GM19239 (cell line): ENCODE data around the gene POU4F3.
"Not testable (repeated sequence)": the region's sequence is repeated elsewhere in the genome, so short reads cannot be mapped to it uniquely, and the experiment has no call there.

Source experiments
- DNase-seq: peaks from one replicate; pipeline ENCODE4 v3.0.0; 2011; ENCODE audit warnings: low spot score; ENCODE audit not compliant: insufficient read length
- FAIRE-seq: peaks from 2 replicates; lab custom pipeline; 2011; peaks lifted over from hg19 to GRCh38; lab: Jason Lieb, UNC

Gene POU4F3, protein sequence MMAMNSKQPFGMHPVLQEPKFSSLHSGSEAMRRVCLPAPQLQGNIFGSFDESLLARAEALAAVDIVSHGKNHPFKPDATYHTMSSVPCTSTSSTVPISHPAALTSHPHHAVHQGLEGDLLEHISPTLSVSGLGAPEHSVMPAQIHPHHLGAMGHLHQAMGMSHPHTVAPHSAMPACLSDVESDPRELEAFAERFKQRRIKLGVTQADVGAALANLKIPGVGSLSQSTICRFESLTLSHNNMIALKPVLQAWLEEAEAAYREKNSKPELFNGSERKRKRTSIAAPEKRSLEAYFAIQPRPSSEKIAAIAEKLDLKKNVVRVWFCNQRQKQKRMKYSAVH

DNA sequence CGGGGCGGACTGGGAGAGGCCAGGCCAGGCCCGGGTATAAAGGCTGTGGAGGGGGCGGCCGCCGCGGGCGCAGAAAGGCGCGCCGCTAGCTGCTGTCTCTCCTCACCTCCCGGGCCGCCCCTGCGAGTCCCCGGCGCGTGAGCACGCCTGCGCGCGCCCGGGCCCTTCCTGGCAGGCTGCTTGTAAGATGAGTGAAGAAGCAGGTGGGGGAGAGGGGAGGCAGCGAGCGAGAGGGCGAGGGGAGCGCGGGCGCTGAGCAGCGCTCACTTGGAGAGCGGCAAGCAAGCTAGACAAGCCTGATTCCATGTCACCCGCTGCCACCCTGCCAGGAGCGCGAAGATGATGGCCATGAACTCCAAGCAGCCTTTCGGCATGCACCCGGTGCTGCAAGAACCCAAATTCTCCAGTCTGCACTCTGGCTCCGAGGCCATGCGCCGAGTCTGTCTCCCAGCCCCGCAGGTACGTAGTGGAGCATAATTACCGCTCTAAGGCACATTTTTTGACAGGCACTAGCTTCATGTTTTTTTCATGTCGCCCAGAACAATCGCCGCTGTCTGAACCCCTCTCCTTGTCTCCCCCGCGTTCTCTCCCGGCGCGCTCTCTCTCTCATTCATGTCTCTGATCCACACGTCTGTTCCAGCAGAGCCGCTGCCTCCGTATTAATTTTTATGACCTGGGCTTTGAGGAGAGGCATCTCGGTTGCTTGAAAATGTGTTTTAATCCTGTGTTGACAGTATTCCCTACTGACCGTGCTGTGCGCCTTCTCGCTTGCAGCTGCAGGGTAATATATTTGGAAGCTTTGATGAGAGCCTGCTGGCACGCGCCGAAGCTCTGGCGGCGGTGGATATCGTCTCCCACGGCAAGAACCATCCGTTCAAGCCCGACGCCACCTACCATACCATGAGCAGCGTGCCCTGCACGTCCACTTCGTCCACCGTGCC lies at the start of gene POU4F3:
Gene POU4F3, plus strand, starts transcription at position 66 of the 941 bp plus-strand sequence. Its CDS starts 274 bp downstream, at position 340.
- DNase-seq: no peak
- no peak for FAIRE-seq

GRCh38 chr5:146290318-146290717 lies 48.3 kb upstream of the POU4F3 start:
- DNase-seq: no peak
- FAIRE-seq: no peak

GRCh38 chr5:146291421-146292074 lies 47.1 kb upstream of the POU4F3 start:
- FAIRE-seq (peak; percentile 96), DNase-seq (no peak)

- FAIRE-seq: no peak
- no peak for DNase-seq
Observed at GRCh38 chr5:146296245-146296644, 42.4 kb upstream of the POU4F3 start.

GRCh38 chr5:146298920-146299319 lies 39.7 kb upstream of the POU4F3 start:
- not testable (repeated sequence) for DNase-seq, FAIRE-seq

DNA sequence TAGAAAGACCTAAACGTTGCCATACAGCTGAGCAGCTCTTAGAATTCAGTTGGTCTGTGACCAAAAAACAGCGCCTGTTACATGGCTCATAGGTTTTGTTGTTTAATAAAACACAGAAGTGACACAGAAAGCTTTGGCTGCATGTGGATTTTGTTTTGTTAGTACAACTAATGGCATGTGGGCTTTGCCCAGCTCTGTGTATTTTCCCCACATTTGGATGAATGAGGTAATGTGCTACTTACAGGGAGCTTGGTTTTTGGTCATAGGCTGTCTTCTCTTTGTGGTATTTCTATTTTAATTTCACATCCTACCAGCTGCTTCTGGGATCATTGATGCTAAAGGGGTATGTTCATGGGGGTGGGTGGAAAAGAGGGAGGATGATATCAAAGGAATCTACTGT lies 37.0 kb upstream of the POU4F3 start:
- no peak for FAIRE-seq
- no peak for DNase-seq

- FAIRE-seq (no peak), DNase-seq (no peak)
Observed at GRCh38 chr5:146302406-146302805, 36.2 kb upstream of the POU4F3 start.

GRCh38 chr5:146306838-146307237 lies 31.8 kb upstream of the POU4F3 start:
- no peak for FAIRE-seq
- no peak for DNase-seq

DNA sequence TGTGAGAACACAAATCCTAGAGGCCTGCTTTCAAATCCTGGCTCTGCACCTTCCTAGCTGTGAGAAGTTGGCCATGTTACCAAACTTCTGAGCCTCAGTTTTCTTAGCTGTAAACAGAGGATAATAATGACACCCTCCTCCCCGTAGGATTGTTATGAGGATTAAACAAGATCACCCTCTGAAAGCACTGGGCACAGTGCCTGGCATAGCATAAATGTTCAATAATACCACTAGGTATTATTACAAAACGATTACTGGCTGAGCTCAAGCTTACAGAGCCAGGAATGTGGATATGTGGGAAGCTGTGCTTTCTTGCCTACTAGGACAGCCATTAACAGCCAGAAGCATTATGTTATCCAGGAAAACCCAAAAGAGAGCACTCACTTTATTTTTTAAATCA lies 30.8 kb upstream of the POU4F3 start:
- DNase-seq: no peak
- no peak for FAIRE-seq

DNA sequence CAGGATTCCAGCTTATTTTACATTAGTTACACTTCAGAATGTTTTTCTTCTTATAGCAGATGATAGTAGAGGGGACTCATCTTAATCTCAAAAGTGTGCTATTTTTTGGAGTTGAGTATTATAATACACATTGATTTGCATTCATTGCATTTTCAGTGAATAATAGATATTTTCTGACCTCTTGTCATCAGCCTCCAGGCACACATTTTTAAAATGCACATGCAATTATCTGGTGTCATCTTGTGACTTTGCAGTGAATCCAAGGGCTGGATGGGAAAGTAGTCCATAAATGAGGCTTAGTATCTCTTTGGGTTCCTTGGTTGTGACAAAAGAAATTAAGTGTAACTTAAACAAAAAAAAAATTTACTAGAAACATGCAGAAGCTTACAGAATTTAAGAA lies 28.1 kb upstream of the POU4F3 start:
- DNase-seq (no peak), FAIRE-seq (no peak)

DNA sequence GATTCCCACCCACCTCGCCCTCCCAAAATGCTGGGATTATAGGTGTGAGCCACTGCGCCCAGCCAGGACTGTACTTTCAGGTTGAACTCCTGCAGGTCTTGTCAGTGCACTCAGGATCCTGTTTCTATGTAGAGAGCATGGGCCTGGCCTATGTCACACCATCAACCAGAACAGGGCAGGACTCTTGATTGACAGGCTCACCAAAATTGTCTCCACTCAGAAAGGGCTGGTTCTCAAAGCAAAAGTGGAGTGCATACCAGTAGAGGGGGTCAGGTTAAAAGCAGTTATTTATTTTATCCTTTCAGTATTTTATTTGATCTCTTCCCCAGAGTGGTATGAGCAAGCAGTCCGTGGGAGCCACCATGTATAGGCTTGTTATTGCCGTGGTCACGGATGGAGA lies 27.4 kb upstream of the POU4F3 start:
- no peak for FAIRE-seq
- no peak for DNase-seq

DNA sequence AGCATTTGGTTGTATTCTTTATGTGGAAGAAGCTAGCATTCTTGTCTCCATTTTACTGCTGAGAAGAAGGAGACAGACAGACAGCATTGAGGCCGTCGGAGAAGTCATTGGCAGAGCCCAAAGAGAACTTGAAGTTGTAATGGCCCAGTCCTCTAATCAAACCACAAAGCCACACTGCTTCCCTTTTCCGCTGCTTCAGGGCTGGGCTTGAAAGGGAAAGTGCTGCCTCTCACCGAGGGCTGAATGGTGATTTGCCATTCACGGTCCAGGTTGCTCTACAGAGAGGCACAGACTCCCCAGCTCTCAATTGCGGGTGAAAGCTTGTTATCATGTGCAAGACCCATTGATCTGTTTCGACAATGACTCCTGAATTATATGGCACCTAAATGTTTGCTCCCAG lies 25.6 kb upstream of the POU4F3 start:
- FAIRE-seq (no peak), DNase-seq (no peak)

DNA sequence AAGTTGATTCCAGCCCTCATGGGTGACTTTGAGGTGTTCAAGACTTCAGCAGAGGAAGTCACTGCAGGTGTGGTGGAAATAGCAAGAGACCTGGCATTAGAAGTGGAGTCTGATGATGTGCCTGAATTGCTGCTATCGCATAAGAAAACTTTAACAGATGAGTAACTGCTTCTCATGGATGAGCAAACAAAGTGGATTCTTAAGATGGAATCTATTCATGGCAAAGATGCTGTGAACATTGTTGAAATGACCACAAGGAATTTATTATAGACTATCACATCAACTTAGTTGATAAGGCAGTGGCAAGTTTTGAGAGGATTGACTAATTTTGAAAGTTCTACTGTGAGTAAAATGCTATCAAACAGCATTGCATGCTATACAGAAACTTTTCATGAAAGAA lies 17.1 kb upstream of the POU4F3 start:
- DNase-seq: no peak
- no peak for FAIRE-seq

GRCh38 chr5:146327257-146327870 lies 11.3 kb upstream of the POU4F3 start:
- FAIRE-seq: no peak
- no peak for DNase-seq

DNA sequence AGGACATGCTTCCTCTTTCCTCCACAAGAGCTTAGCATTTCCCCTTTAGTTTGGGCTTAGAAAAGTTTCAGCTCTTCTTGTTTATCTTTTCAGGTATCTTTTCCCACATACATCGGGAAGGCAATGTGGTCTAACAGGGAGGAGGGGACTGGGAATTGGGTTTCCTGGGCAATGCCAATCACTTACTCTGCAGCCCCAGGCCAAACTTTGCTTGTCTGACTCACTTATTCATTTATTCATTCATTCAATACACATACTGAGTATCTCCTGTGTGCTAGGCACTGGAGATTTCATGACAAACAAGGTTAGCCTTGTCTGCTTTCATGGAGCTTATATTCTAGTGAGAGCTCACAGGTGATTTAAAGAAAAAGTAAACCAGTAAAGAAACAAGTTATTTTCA lies 10.7 kb upstream of the POU4F3 start:
- DNase-seq (no peak), FAIRE-seq (no peak)

DNA sequence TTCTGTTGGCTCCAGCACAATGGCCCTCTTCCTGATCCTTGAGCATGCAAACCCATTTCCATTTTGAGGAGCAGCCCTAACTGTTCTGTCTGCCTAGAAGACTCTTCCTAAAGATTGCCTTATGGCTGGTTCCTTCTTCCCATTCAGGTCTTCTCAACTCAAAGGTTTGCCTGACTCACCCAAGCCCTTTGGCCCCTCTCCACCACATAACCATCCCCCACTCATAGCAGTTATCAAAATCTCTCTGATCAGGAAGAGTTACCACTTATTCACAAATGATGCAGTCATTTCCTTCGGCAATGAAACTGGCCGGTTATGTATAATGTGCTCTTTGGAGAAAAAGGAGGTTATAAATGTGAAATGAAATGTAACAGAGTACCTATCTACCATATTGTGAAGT lies 8.9 kb upstream of the POU4F3 start:
- DNase-seq: no peak
- FAIRE-seq: no peak

DNA sequence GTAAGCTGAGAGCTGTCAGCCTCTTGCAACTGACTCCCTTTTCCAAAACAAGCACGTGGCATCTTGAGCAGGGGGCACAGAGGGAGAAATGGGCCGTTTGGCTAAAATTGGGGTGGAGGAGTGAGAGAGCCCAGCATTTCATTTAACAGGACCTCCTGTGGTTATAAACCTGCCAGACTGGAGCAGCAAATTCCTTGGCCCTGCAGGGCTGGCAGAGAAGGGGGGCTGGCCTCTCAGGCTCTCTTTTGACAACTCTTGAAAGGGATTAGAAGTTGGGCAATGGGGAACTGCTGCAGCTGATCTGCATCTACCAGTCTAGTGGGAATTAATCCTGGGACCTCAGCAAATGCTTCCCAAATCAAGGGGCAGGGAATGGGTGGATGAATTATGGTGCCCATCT lies 7.2 kb upstream of the POU4F3 start:
- DNase-seq (no peak), FAIRE-seq (no peak)

DNA sequence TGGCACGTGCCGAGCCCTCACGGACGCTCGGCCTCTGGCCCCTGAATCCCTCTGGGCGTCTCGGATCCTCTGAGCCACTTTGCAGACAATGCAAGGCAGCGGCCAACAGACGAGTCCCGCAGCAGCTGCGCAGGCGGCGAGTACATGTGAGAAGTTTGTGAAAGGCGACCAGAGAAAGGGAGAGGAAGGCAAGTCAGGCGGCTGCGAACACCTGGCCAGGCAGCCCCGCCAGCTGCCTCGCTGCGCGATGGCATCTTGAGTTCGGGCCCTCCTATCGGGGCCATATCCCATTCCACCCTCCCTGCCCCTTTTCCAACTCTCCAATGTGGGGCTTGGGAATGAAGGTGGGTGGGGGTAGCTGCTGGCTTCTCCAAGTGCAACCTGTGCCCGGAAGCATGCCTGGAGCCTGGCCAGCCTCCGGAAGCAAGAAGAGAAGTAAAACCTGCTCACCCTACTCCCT lies 4.5 kb upstream of the POU4F3 start:
- no peak for FAIRE-seq

GRCh38 chr5:146336197-146336596 lies 2.4 kb upstream of the POU4F3 start:
- DNase-seq: no peak
- no peak for FAIRE-seq

More for the DNA sequence above, 4.5 kb upstream of the POU4F3 start:
- no peak for DNase-seq

DNA sequence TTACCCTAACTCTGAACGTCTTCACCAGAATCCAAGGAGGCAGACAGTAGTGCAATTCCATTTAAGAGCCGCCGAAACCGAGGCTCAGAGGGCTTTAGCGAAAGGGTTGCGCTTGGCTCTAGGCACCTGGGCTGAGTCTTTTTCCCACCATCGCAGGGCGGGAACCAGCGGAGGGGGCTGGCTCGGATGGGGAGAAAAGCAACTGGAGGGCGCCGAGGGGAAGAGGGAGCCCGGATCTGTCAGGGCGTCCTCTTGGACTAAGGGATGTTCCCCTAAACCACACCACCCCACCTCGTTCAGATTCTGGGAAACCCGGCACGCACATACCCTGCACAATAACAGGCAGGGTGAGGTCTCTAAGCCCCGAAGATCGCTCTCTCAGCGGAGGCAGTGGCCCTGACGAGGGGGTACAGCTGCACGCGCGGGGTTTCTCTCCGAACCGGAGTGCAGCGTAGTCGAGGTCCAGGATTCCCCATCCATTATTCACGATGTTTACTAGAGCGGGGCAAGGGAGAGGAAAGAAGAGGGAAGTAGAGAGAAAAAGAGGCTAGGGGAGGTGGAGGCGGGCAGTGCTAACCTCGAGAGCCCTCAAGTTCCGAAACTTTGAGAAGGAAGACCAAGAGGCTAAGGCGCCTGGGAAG lies 1.3 kb upstream of the POU4F3 start:
- FAIRE-seq: no peak

More for the DNA sequence above, 1.3 kb upstream of the POU4F3 start:
- no peak for DNase-seq
